GM12878 (cell line): ENCODE results near the gene ATL3. TPM values are rescaled to one million over a fixed set of nuclear protein-coding genes. Genes with fewer than 3 reads are reported as not detected.

Source experiments
- CHD2 ChIP-seq: IDR thresholded peaks from 2 replicates; pipeline ENCODE4 v1.6.1; 2011; ENCODE audit warnings: low read depth, low read length, improper control_type of control experiment, borderline replicate concordance
- CUX1 ChIP-seq: IDR thresholded peaks from 2 replicates; pipeline ENCODE4 v1.6.1; 2012; ENCODE audit warnings: improper control_type of control experiment, low read depth, low read length; ENCODE audit not compliant: insufficient replicate concordance
- IRF4 ChIP-seq: IDR thresholded peaks from 2 replicates; pipeline ENCODE4 v1.6.1; 2011; ENCODE audit warnings: low read depth, low read length
- KLF5 ChIP-seq: fragments of 450-650 bp; IDR thresholded peaks from 2 replicates; pipeline ENCODE4 v1.6.1; 2014; ENCODE audit warnings: mild to moderate bottlenecking; ENCODE audit not compliant: partially characterized antibody
- MLLT1 ChIP-seq: fragments of 450-650 bp; IDR thresholded peaks from 2 replicates; pipeline ENCODE4 v1.6.1; 2016; ENCODE audit warnings: mild to moderate bottlenecking
- MTA2 ChIP-seq: fragments of 450-650 bp; IDR thresholded peaks from 2 replicates; pipeline ENCODE4 v1.6.1; 2016; ENCODE audit warnings: low read depth, mild to moderate bottlenecking, moderate library complexity
- MYB ChIP-seq: fragments of 150-350 bp; IDR thresholded peaks from 2 replicates; pipeline ENCODE4 v1.6.1; 2014; ENCODE audit warnings: mild to moderate bottlenecking, low read depth, low read length, borderline replicate concordance
- MYC ChIP-seq: IDR thresholded peaks from 2 replicates; pipeline ENCODE4 v1.6.1; 2011; ENCODE audit warnings: mild to moderate bottlenecking, low read length, moderate library complexity, inconsistent platforms; ENCODE audit not compliant: insufficient read depth, insufficient replicate concordance, insufficient read length, severe bottlenecking
- NFYB ChIP-seq: IDR thresholded peaks from 2 replicates; pipeline ENCODE4 v1.6.1; 2011; ENCODE audit warnings: low read depth, mild to moderate bottlenecking, low read length, improper control_type of control experiment, moderate library complexity; ENCODE audit not compliant: insufficient read depth
- NR2F1 ChIP-seq: fragments of 450-650 bp; conservative IDR thresholded peaks from 2 replicates; pipeline ENCODE4 v1.6.1; 2017; ENCODE audit warnings: mild to moderate bottlenecking
- PAX5 ChIP-seq: IDR thresholded peaks from 2 replicates; pipeline ENCODE4 v1.6.1; 2011; ENCODE audit warnings: low read depth, low read length, borderline replicate concordance
- POU2F2 ChIP-seq: IDR thresholded peaks from 3 replicates; pipeline ENCODE4 v1.6.1; 2011; ENCODE audit warnings: low read depth, mild to moderate bottlenecking, low read length, borderline replicate concordance
- RB1 ChIP-seq: fragments of 450-650 bp; formaldehyde crosslinking; IDR thresholded peaks from 2 replicates; pipeline ENCODE4 v1.6.1; 2017; ENCODE audit warnings: mild to moderate bottlenecking, borderline replicate concordance
- RFX5 ChIP-seq: IDR thresholded peaks from 2 replicates; pipeline ENCODE4 v1.6.1; 2011; ENCODE audit warnings: low read depth, low read length, improper control_type of control experiment
- SIX5 ChIP-seq: IDR thresholded peaks from 2 replicates; pipeline ENCODE4 v1.6.1; 2011; ENCODE audit warnings: mild to moderate bottlenecking, low read depth, low read length, moderate library complexity; ENCODE audit not compliant: severe bottlenecking
- ZNF207 ChIP-seq: fragments of 450-650 bp; IDR thresholded peaks from 2 replicates; pipeline ENCODE4 v1.6.1; 2014; ENCODE audit warnings: antibody characterized with exemption, mild to moderate bottlenecking, borderline replicate concordance
- polyA plus RNA-seq, 11 experiments: library from polyadenylated mRNA; depleted of rRNA in 4 of 11; unstranded in 6 of 11; stranded (reverse) in 5 of 11; fragments of >200 nt; fragmentation: Nextera tagmentation in 4 of 11; fragmentation: Illumina TruSeq in 1 of 11; extraction: Ambion mirVana in 4 of 11; extraction: Trizol in 1 of 11; gene quantifications; 1 replicate in 1 of 11; 2 replicates in 10 of 11; pipeline versions ENCODE4 v1.2.1 to v1.2.3, GENCODE V29; 2011 to 2016; ENCODE audit warnings: inconsistent platforms in 2 of 11, missing spikeins in 2 of 11, low read depth in 1 of 11
- total RNA-seq, 4 experiments: library from RNA; depleted of rRNA in 3 of 4; stranded (reverse); fragments of >200 nt in 3 of 4; fragmentation: Illumina TruSeq in 1 of 4; extraction: Trizol in 1 of 4; gene quantifications; 2 replicates each; pipeline versions ENCODE4 v1.2.1 to v1.2.3, GENCODE V29; 2013 to 2021
- TF ChIP-seq, protein P1 (sequence below), 3 experiments: IDR thresholded peaks in 2 of 3; conservative IDR thresholded peaks in 1 of 3; 2 replicates each; pipeline ENCODE4 v1.5.1; 2011; ENCODE audit warnings: low read depth in 3 of 3, low read length in 3 of 3, mild to moderate bottlenecking in 3 of 3, control low read depth in 2 of 3, moderate library complexity in 2 of 3, inconsistent platforms in 1 of 3, mixed read lengths in 1 of 3; ENCODE audit not compliant: control insufficient read depth in 2 of 3, insufficient read depth in 1 of 3; ENCODE audit errors: extremely low read depth in 1 of 3
- TF ChIP-seq, protein P2 (sequence below): IDR thresholded peaks from 2 replicates; pipeline ENCODE4 v1.6.1; 2011; ENCODE audit warnings: borderline replicate concordance, low read depth, mild to moderate bottlenecking, moderate library complexity, low read length; ENCODE audit not compliant: insufficient read depth, poor library complexity, severe bottlenecking

ATL3 gene
- total and polyA plus RNA-seq, 10 of the 15 experiments (the other 5 are each of a cell fraction or from before 2014, with no cell fraction given) = 12.0 to 36.0 (median 21.5) TPM

DNA sequence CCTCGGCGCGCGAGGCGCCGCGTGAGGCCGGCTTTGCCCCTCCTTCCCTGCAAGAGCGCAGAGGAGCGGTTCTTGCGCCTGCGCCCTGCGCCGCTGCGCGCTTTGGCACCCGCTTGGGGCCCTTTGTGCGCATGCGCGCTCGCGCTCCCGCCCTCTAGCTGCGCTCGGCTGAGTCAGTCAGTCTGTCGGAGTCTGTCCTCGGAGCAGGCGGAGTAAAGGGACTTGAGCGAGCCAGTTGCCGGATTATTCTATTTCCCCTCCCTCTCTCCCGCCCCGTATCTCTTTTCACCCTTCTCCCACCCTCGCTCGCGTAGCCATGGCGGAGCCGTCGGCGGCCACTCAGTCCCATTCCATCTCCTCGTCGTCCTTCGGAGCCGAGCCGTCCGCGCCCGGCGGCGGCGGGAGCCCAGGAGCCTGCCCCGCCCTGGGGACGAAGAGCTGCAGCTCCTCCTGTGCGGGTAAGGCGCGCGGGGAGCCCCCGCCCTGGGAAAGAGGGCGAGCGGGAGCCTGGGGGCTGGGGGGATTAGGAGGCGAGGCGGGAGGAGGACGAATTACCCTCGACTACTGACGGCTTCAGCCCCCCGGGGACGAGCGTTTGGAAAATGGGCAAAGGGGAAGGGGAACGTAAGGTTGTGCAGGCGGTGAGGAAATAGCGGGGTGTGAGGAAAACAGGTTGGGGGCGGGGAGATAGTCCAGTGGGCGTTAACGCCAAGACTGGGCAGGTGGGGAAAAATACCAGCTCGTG lies 10.3 kb upstream of the ATL3 start, which contains the start of gene RTN3 (continued):
- TF ChIP-seq MLLT1 = 0 out of 2 replicates have a peak, but pooled peaks have one; percentile 59
- TF ChIP-seq RB1 = 0 out of 2 replicates have a peak, but pooled peaks have one; percentile 38
- TF ChIP-seq KLF5 = no peak
- no peak for TF ChIP-seq RFX5
- peak; percentile 34 for TF ChIP-seq MYC
- no peak for TF ChIP-seq NR2F1
- peak; percentile 70; the same call in 1 of the 2 replicates for TF ChIP-seq PAX5
- TF ChIP-seq POU2F2 = 0 out of 3 replicates have a peak, but pooled peaks have one; percentile 32
- 0 out of 2 replicates have a peak, but pooled peaks have one; percentile 37 for TF ChIP-seq ZNF207
- TF ChIP-seq CHD2 = 0 out of 2 replicates have a peak, but pooled peaks have one; percentile 47
- TF ChIP-seq, protein P1, sequence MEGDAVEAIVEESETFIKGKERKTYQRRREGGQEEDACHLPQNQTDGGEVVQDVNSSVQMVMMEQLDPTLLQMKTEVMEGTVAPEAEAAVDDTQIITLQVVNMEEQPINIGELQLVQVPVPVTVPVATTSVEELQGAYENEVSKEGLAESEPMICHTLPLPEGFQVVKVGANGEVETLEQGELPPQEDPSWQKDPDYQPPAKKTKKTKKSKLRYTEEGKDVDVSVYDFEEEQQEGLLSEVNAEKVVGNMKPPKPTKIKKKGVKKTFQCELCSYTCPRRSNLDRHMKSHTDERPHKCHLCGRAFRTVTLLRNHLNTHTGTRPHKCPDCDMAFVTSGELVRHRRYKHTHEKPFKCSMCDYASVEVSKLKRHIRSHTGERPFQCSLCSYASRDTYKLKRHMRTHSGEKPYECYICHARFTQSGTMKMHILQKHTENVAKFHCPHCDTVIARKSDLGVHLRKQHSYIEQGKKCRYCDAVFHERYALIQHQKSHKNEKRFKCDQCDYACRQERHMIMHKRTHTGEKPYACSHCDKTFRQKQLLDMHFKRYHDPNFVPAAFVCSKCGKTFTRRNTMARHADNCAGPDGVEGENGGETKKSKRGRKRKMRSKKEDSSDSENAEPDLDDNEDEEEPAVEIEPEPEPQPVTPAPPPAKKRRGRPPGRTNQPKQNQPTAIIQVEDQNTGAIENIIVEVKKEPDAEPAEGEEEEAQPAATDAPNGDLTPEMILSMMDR (IDR thresholded peaks at IDR 0.05 in 2 of 3, conservative IDR thresholded peaks at IDR 0.05 in 1 of 3; ENCODE audit: control insufficient read depth in 2 of 3, extremely low read depth in 1 of 3, insufficient read depth in 1 of 3, low read depth in 3 of 3, low read length in 3 of 3) = 0 out of 6 replicates have a peak, but pooled peaks of 1 of the 3 experiments have one; percentile 2
- 0 out of 2 replicates have a peak, but pooled peaks have one; percentile 14 for TF ChIP-seq IRF4
- TF ChIP-seq NFYB = 0 out of 2 replicates have a peak, but pooled peaks have one; percentile 19
- TF ChIP-seq MYB = no peak
- 0 out of 2 replicates have a peak, but pooled peaks have one; percentile 24 for TF ChIP-seq MTA2
- TF ChIP-seq, protein P2, sequence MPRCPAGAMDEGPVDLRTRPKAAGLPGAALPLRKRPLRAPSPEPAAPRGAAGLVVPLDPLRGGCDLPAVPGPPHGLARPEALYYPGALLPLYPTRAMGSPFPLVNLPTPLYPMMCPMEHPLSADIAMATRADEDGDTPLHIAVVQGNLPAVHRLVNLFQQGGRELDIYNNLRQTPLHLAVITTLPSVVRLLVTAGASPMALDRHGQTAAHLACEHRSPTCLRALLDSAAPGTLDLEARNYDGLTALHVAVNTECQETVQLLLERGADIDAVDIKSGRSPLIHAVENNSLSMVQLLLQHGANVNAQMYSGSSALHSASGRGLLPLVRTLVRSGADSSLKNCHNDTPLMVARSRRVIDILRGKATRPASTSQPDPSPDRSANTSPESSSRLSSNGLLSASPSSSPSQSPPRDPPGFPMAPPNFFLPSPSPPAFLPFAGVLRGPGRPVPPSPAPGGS = peak; percentile 15
- peak; percentile 49 for TF ChIP-seq CUX1
- TF ChIP-seq SIX5 = peak; percentile 34
